ENCODE measurements around the gene HRCT1. TPM values are rescaled to one million over a fixed set of nuclear protein-coding genes. Genes with fewer than 3 reads are reported as not detected.

The HRCT1 gene
- total RNA-seq, 1 donor from 2014 or later, result not detected

- Mint-ChIP-seq H3K36me3 (ENCODE audit: insufficient read depth) (no peaks in the 10 kb centered on the region), H3K27ac (no peak overlapping the region), H3K27me3 (peaks cover 15% of the 10 kb centered on the region), H3K9me3 (ENCODE audit: low read depth) (no peaks in the 10 kb centered on the region), H3K4me1 (ENCODE audit: low read depth) (peaks cover 3% of the 10 kb centered on the region), H3K4me3 (ENCODE audit: low read depth) (no peak overlapping the region)
- no peak for DNase-seq (ENCODE audit: low spot score, unreplicated experiment)
- TF ChIP-seq CTCF (IDR thresholded peaks at IDR 0.05; ENCODE audit: unreplicated experiment), result no peak
These were observed 38.5 kb upstream of the HRCT1 start for GRCh38 chr9:35867538-35867937.

- TF ChIP-seq CTCF (IDR thresholded peaks at IDR 0.05; ENCODE audit: unreplicated experiment), result no peak
- Mint-ChIP-seq H3K27ac (no peak overlapping the region), H3K4me3 (ENCODE audit: low read depth) (no peak overlapping the region), H3K4me1 (ENCODE audit: low read depth) (no peaks in the 10 kb centered on the region), H3K36me3 (ENCODE audit: insufficient read depth) (no peaks in the 10 kb centered on the region), H3K9me3 (ENCODE audit: low read depth) (no peaks in the 10 kb centered on the region), H3K27me3 (peaks cover 11% of the 10 kb centered on the region)
- no peak for DNase-seq (ENCODE audit: low spot score, unreplicated experiment)
These were observed 37.1 kb upstream of the HRCT1 start for GRCh38 chr9:35868933-35869332.

GRCh38 chr9:35869621-35870216 lies 36.3 kb upstream of the HRCT1 start:
- no peak overlapping the region for H3K27ac Mint-ChIP-seq
- no peaks in the 10 kb centered on the region for H3K4me1 Mint-ChIP-seq (ENCODE audit: low read depth)

DNA sequence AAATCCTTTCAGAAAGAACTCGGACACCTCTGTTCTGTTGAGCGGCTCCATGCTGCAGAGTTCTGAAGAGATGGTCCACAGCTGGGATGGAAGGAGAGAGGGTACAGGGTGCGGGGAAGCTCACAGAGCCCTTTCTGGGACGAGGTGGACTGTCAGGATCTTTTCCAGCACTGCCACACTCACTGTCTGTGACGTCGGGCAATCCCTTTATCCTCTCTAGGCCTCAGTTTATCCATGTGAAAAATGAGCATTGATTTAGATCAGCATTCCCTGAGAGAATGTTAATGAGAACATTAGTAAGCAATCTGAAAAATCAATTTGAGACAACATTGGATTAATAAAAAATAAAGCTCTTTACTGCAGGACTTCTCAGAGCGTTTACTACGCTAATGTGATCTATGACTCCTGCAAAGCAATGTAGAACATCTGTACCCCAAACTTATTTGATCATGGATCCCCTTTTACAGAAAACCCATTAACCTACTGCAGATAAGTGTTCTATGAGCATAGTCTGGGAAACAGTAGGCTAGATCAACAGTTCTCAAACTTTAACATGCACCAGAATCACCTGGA lies 35.6 kb upstream of the HRCT1 start, which contains the start of gene OR13J1:
Gene OR13J1 (minus strand): TSS at position 51 of the 573 bp plus-strand sequence. CDS start 0 bp downstream, at position 51.
- no peak for TF ChIP-seq CTCF (IDR thresholded peaks at IDR 0.05; ENCODE audit: unreplicated experiment)
- no peak for DNase-seq (ENCODE audit: low spot score, unreplicated experiment)
- Mint-ChIP-seq H3K9me3 (ENCODE audit: low read depth) (peaks cover 1% of the 10 kb centered on the region), H3K4me1 (ENCODE audit: low read depth) (no peaks in the 10 kb centered on the region), H3K27ac (no peak within 1 kb of the TSS), H3K4me3 (ENCODE audit: low read depth) (no peak within 1 kb of the TSS), H3K27me3 (peaks cover 5% of the 10 kb centered on the region), H3K36me3 (ENCODE audit: insufficient read depth) (no peaks in the 10 kb centered on the region)

More at GRCh38 chr9:35869621-35870216, 36.3 kb upstream of the HRCT1 start:
- Mint-ChIP-seq H3K9me3 (ENCODE audit: low read depth) (no peaks in the 10 kb centered on the region), H3K27me3 (peaks cover 6% of the 10 kb centered on the region), H3K4me3 (ENCODE audit: low read depth) (no peak overlapping the region), H3K36me3 (ENCODE audit: insufficient read depth) (no peaks in the 10 kb centered on the region)
- TF ChIP-seq CTCF (IDR thresholded peaks at IDR 0.05; ENCODE audit: unreplicated experiment), result no peak
- no peak for DNase-seq (ENCODE audit: low spot score, unreplicated experiment)

- Mint-ChIP-seq H3K36me3 (ENCODE audit: insufficient read depth) (no peaks in the 10 kb centered on the region), H3K4me3 (ENCODE audit: low read depth) (no peak overlapping the region), H3K27me3 (no peaks in the 10 kb centered on the region), H3K9me3 (ENCODE audit: low read depth) (peaks cover 8% of the 10 kb centered on the region), H3K4me1 (ENCODE audit: low read depth) (no peaks in the 10 kb centered on the region), H3K27ac (no peak overlapping the region)
- no peak for TF ChIP-seq CTCF (IDR thresholded peaks at IDR 0.05; ENCODE audit: unreplicated experiment)
- no peak for DNase-seq (ENCODE audit: low spot score, unreplicated experiment)
These were observed 34.5 kb upstream of the HRCT1 start for GRCh38 chr9:35871545-35871944.
